T-helper 22 cell (primary cell): ENCODE measurements around the gene KRTAP12-4.
"Not testable (repeated sequence)": the region's sequence is repeated elsewhere in the genome, so short reads cannot be mapped to it uniquely, and the experiment has no call there.

Experiments
- DNase-seq: peaks from one replicate; pipeline ENCODE4 v3.0.0-alpha.2; 2020; ENCODE audit warnings: low read depth

The KRTAP12-4 gene

GRCh38 chr21:44653656-44654575 lies 543 bp downstream of the KRTAP12-4 start:
- DNase-seq: peak; percentile 73

GRCh38 chr21:44653123-44653522 lies 1.3 kb downstream of the KRTAP12-4 start:
- no peak for DNase-seq

GRCh38 chr21:44650973-44651675 lies 3.3 kb downstream of the KRTAP12-4 start:
- no peak for DNase-seq

DNA sequence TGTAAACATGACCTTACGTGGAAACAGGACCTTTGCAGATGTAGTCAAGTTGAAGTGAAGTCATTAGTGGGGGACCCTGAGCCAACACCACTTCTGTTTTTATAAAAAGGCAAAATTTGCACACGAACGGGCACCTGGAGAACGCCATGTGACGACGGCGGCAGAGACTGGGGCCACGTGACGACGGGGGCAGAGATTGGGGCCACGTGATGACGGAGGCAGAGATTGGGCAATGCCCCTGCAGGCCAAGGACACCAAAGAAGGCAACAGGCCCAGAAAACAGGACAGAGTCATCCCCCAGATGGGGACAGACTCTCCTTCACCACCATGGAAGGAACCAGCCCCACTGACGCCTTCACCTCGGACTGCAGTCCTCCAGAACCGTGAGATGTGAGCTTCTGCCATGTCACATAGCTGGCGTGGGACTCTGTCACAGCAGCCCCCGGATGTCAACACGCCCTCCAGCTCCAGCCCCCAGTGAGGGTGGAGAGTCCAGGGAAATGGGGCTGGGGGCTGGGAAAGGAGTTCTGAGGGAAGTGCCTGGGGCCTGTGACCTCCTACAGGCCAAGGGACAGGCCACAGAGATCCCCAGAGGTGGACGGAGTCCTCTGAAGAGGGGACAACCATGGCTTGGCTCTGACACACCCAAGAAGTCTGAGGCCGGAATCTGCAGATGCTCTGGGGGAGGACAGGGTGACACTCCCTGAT lies 4.0 kb downstream of the KRTAP12-4 start:
- no peak for DNase-seq

DNA sequence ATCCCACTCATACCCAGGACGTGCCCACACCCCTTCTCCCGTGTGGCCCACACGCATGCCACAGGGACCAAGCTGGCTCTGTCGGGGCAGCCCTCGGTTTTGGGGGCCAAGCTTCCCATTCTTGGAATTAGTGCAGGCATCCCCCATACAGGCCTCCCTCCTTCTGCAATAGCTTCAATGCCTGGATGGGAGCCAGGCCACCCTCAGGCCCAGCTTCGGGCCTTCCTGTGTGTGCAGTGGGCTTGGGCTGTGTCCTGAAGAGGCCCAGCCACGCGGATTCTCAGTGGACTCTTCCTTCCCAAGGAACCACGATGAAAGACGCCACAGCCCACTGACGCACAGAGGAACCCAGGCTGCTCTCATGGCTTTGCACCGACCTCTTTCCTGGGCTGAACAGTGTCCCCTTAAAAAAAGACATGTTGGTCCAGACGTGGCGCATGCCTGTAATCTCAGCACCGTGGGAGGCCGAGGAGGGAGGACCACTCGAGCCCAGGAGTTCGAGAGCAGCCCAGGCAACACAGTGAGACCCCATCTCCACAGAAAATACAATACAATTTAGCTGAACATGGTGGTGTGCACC lies 4.8 kb downstream of the KRTAP12-4 start:
- DNase-seq: no peak

DNA sequence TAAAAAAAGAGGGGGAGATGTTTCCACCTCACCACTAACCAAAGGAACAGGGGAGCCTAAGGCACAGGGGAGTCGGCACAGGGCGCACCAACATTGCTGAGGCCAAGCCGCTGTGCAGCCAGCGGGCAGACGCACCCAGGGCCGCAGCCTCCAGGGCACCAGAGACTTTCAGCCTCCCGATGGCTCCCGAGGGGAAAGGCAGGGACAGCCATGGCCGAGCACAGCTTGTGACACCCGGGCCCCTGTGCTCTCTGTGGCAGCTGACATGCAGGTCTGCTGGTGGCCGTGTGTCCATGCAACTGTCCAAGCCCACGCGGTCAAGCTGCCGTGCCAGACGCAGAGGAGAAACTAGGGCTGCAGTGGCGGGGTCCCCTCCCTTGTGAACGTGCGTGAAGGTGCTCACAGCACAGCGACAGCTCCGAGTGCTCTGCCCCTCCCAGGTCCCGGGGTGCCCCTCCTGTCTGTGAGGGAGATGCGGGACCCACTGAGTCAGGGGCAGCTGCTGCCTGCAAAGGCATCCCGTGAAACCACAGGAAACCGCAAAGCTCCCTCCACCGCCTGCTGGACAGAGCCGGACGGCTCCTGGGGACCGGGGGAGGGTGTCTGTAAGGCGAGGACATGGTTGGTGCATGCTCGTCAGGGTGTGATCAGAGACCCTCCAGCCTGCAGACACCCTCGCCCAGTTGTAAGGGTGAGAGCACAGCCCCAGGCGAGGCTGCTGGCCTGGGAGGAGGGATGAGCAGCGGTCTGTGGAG lies 5.7 kb downstream of the KRTAP12-4 start:
- no peak for DNase-seq

DNA sequence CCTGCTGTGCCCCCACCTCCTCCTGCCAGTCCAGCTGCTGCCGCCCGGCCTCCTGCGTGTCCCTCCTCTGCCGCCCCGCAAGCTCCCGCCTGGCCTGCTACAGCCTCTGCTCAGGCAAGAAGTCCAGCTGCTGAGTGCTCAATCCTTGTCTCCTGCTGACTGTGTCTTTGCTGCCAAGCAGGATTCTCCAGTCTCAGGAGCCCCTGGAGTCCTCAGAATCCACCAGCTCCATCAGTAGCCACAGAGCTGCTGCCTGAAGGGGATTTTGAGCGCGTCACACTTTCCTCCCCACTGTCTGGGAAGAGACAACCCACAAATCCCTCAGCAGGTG lies 7.3 kb downstream of the KRTAP12-4 start:
- DNase-seq: no peak

DNA sequence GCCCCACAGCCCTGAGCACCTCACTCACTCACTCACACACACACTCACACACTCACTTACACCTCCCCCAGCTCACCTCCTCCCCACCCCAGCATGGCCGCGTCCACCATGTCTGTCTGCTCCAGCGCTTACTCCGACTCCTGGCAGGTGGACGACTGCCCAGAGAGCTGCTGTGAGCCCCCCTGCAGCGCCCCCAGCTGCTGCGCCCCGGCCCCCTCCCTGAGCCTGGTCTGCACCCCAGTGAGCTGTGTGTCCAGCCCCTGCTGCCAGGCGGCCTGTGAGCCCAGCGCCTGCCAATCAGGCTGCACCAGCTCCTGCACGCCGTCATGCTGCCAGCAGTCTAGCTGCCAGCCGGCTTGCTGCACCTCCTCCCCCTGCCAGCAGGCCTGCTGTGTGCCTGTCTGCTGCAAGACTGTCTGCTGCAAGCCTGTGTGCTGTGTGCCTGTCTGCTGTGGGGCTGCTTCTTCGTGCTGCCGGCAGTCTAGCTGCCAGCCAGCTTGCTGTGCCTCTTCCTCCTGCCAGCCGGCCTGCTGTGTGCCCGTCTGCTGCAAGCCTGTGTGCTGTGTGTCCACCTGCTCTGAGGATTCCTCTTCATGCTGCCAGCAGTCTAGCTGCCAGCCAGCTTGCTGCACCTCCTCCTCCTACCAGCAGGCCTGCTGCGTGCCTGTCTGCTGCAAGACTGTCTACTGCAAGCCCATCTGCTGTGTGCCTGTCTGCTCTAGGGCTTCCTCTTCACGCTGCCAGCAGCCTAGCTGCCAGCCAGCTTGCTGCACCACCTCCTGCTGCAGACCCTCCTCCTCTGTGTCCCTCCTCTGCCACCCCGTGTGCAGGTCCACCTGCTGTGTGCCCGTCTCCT lies 7.9 kb downstream of the KRTAP12-4 start, which contains the start of gene KRTAP10-11:
Gene KRTAP10-11 (plus strand): TSS at position 49 of the 856 bp plus-strand sequence. CDS start 45 bp downstream, at position 94.
- DNase-seq: not testable (repeated sequence)

DNA sequence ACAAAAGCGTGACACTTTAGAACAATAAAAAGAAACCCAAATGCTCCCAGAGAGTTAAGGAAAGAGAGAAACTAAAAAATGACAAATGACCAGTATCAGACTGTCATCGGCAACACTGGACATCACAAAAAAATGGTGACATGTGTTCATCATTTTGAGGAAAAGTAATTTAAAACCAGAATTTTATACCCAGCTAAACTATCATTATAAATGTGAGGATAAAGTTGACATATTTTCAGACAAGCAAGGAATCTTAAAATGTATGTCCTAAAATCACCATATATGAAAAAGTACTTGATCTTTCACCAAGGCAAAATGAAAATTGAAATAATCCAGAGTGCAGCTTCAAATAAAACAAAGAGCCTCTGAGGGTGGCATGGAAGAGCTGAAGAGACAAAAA lies 9.6 kb downstream of the KRTAP12-4 start:
- no peak for DNase-seq

GRCh38 chr21:44643741-44644310 lies 10.6 kb downstream of the KRTAP12-4 start:
- DNase-seq: no peak

DNA sequence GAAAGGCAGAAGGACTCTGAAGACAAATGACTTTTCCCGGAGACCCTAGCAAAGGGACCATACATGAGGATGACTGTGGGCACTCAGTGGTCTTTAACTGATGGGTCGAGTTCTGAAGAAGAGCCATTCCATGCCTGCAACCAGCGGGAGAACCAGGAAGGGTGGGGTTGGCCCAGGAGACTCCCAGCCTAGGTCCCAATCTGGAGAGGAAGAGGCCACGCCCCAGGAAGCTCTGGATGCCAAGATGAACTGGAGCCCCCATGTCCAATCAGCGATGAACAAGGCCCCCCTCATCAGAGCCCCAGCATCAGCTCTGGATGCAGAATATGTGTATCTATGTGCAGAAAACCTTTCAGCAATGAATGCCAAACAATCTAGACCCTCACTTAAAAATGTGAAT lies 13.7 kb downstream of the KRTAP12-4 start:
- no peak for DNase-seq

DNA sequence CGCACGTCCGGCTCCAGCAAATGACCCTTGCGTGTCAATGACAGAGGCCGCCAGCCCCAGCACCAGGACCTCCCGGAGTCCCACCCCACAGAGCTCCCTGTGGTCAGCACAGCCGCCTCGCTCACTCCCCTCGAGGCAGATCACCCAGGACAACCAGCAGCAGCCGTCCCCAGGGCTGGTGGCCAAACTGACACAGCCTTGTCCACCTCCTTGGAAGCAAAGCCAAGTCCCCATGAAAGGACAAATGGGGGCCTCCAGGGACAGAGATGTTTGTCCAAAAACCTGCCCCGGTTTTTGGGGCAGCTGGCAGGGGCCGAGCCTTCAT lies 15.2 kb downstream of the KRTAP12-4 start:
- DNase-seq: no peak

- DNase-seq: not testable (repeated sequence)
These were observed 15.7 kb downstream of the KRTAP12-4 start for GRCh38 chr21:44638506-44639330.

- not testable (repeated sequence) for DNase-seq
These were observed 16.6 kb downstream of the KRTAP12-4 start for GRCh38 chr21:44637851-44638348.

DNA sequence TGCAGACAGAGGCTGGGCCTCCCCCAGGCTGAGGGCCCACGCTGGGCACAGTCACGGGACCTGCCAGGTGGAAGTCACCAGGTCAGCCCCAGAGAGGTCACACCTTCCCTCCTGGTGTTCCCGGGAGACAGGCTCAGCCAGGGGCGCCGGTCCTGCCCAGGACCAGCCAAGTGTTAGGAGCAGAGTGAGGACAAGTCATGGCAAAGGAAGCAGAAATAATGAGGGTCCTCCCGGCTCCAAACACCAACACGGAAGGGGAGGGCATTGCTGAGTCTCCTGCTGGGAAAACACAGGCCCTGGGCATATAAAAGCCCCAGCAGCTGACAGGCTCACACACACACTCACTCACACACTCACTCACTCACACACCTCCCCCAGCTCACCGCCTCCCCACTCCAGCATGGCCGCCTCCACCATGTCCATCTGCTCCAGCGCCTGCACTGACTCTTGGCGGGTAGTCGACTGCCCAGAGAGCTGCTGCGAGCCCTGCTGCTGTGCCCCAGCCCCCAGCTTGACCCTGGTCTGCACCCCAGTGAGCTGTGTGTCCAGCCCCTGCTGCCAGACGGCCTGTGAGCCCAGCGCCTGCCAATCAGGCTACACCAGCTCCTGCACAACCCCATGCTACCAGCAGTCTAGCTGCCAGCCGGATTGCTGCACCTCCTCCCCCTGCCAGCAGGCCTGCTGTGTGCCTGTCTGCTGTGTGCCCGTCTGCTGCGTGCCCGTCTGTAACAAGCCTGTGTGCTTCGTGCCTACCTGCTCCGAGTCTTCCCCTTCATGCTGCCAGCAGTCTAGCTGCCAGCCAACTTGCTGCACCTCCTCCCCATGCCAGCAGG lies 17.2 kb downstream of the KRTAP12-4 start, which contains the start of gene KRTAP10-10:
Gene KRTAP10-10 (plus strand): TSS at position 339 of the 833 bp plus-strand sequence. CDS start 62 bp downstream, at position 401.
- DNase-seq: no peak

DNA sequence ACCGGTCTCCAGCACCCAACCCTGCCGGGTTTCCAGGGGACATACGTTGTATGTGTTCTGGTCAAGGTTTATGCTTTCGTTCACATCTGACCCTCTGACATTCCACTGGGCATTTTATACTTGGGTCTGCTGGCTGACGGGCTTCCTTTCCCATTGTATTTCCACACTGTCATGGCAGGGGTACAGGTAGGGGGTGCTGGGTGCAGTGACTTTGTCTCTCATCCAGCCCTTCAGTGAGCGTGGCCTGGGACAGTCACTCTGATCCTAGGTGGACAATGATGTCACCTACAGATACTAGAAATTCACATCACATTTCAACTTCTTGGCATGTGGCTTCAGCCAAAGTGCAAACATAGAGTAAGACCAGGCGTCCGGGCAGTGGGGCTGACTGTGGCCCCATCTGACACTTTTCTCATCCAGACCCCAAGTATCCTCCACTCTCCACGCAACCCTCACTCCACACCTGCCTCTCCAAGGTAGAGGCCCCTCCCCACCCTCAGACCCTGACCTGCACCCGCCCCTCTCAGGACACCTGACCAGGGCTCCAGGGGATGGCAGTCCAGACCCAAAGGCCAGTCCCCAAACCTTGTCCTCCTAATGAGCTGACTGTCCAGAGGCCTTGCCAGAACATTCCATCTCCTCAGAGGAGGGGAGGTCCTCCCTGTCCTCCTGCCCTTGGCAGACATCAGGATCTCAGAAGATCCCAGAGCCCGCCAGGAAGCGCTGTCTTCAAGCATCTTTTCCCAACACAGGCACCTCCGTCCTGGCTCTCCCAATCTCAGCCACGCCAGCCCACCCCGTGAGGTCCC lies 18.0 kb downstream of the KRTAP12-4 start:
- DNase-seq: no peak

DNA sequence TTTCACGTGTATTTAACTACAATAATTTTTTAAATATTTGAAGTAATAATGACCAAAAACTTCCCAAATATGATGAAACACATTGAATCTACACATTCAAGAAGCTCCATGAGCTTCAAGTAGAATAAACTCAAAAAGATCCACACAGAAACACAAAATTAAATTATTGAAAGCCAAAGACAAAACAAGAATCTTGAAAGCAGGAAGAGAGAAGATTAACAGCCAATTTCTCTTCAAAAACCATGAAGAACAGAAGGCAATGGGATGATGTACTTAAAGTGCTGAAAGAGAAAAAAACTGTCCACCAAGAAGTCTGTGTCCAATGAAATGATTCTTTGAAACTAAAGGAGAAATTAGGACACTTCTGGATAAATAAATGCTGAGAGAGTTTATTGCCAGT lies 22.4 kb downstream of the KRTAP12-4 start:
- no peak for DNase-seq
